Hepatocyte (in vitro differentiated cells): Measurements from ENCODE around the gene DNAH17. TPM values are rescaled to one million over a fixed set of nuclear protein-coding genes. Genes with fewer than 3 reads are reported as not detected.

Source experiments
- DNase-seq: peaks from one replicate; pipeline ENCODE4 v3.0.0-alpha.2; 2016; ENCODE audit warnings: low spot score
- H2AFZ ChIP-seq: fragments of 200-600 bp; sonication (generic); 2 replicates; pipeline ENCODE4 v1.6.0; 2016; ENCODE audit warnings: antibody characterized with exemption, mild to moderate bottlenecking
- H3K27ac ChIP-seq: fragments of 200-600 bp; sonication (generic); 2 replicates; pipeline ENCODE4 v1.5.1; 2016; ENCODE audit warnings: mild to moderate bottlenecking
- H3K27me3 ChIP-seq: fragments of 200-600 bp; sonication (generic); 2 replicates; pipeline ENCODE4 v1.6.1; 2016
- H3K36me3 ChIP-seq: fragments of 200-600 bp; sonication (generic); replicated peaks from 2 replicates; pipeline ENCODE4 v1.5.1; 2016; ENCODE audit warnings: low read depth; ENCODE audit not compliant: insufficient read depth
- H3K4me1 ChIP-seq: fragments of 200-600 bp; sonication (generic); 2 replicates; pipeline ENCODE4 v1.5.1; 2016; ENCODE audit warnings: mild to moderate bottlenecking, moderate library complexity; ENCODE audit not compliant: insufficient read depth
- H3K4me2 ChIP-seq: fragments of 200-600 bp; sonication (generic); 2 replicates; pipeline ENCODE4 v1.6.0; 2016
- H3K4me3 ChIP-seq: fragments of 200-600 bp; sonication (generic); 2 replicates; pipeline ENCODE4 v1.5.1; 2016; ENCODE audit warnings: mild to moderate bottlenecking
- H3K79me2 ChIP-seq: fragments of 200-600 bp; sonication (generic); 2 replicates; pipeline ENCODE4 v1.6.0; 2017; ENCODE audit warnings: mild to moderate bottlenecking
- H3K9me2 ChIP-seq: fragments of 200-600 bp; sonication (generic); replicated peaks from 2 replicates; pipeline ENCODE4 v1.6.0; 2017; ENCODE audit warnings: mild to moderate bottlenecking; ENCODE audit not compliant: insufficient read depth
- H3K9me3 ChIP-seq: fragments of 200-600 bp; sonication (generic); 2 replicates; pipeline ENCODE4 v1.5.1; 2016; ENCODE audit warnings: low read depth, mild to moderate bottlenecking
- H4K20me1 ChIP-seq: fragments of 200-600 bp; sonication (generic); 2 replicates; pipeline ENCODE4 v1.6.0; 2016; ENCODE audit warnings: mild to moderate bottlenecking; ENCODE audit not compliant: insufficient read depth, poor library complexity, severe bottlenecking
- EZH2 ChIP-seq: fragments of 200-600 bp; sonication (generic); IDR thresholded peaks from 2 replicates; pipeline ENCODE4 v1.6.1; 2016; ENCODE audit warnings: antibody characterized with exemption, mild to moderate bottlenecking, borderline replicate concordance
- EZH2phosphoT487 ChIP-seq: fragments of 200-600 bp; sonication (generic); IDR thresholded peaks from one replicate; pipeline ENCODE4 v1.6.1; 2018; ENCODE audit warnings: antibody characterized with exemption, mild to moderate bottlenecking, low read depth, moderate library complexity; ENCODE audit not compliant: unreplicated experiment, severe bottlenecking
- WGBS: methylation state at CpG from one replicate; pipeline ENCODE4 v1.1.6; 2016; ENCODE audit warnings: low lambda C conversion rate; ENCODE audit errors: missing lambda C conversion rate; 5-methylcytosine and 5-hydroxymethylcytosine counted together
- polyA plus RNA-seq: library from polyadenylated mRNA; unstranded; fragments of >200 nt; fragmentation: Nextera tagmentation; extraction: Ambion mirVana; gene quantifications from 2 replicates; pipeline ENCODE4 v1.2.1, GENCODE V29; 2016
- total RNA-seq: library from RNA; depleted of rRNA; stranded (reverse); fragments of >200 nt; gene quantifications from 2 replicates; pipeline ENCODE4 v1.2.3, GENCODE V29; 2014
- TF ChIP-seq, protein P1 (sequence below): fragments of 200-600 bp; sonication (generic); IDR thresholded peaks from 2 replicates; pipeline ENCODE4 v1.5.1; 2016; ENCODE audit warnings: antibody characterized with exemption, mild to moderate bottlenecking; ENCODE audit not compliant: poor library complexity

Gene DNAH17
- total and polyA plus RNA-seq, 2 experiments from 2014 or later = 0.20 to 1.5 TPM

DNA sequence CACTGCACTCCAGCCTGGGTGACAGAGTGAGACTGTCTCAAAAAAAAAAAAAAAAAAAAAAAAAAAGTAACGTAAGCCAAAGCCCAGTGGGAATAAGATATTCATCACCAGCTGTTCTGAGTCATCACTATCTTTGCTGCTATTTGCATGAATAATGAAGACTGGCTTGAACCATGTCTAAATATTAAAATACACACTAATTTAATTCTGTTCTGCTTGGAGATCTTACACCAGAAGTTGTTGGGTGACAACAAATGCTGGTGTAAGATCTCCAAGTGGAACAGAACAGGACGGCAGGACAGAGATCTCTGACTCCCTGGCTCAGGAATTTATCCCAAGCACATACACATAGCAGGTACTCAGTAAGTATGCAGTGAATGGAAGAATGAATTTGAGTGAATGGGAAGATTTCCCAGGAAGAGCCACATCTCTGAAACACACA lies 19.6 kb downstream of the DNAH17 start:
- no peak overlapping the region for H3K4me3 ChIP-seq
- H3K27me3 ChIP-seq = no peaks in the 10 kb centered on the region
- no peaks in the 10 kb centered on the region for H3K9me2 ChIP-seq
- no peak overlapping the region for H3K4me2 ChIP-seq
- H4K20me1 ChIP-seq = no peaks in the 10 kb centered on the region
- WGBS = 51% methylated on average over 2 of the region's 2 CpGs
- no peaks in the 10 kb centered on the region for H3K79me2 ChIP-seq
- H3K36me3 ChIP-seq = no peaks in the 10 kb centered on the region
- TF ChIP-seq EZH2phosphoT487 (no peak), EZH2 (no peak)
- TF ChIP-seq, protein P1, sequence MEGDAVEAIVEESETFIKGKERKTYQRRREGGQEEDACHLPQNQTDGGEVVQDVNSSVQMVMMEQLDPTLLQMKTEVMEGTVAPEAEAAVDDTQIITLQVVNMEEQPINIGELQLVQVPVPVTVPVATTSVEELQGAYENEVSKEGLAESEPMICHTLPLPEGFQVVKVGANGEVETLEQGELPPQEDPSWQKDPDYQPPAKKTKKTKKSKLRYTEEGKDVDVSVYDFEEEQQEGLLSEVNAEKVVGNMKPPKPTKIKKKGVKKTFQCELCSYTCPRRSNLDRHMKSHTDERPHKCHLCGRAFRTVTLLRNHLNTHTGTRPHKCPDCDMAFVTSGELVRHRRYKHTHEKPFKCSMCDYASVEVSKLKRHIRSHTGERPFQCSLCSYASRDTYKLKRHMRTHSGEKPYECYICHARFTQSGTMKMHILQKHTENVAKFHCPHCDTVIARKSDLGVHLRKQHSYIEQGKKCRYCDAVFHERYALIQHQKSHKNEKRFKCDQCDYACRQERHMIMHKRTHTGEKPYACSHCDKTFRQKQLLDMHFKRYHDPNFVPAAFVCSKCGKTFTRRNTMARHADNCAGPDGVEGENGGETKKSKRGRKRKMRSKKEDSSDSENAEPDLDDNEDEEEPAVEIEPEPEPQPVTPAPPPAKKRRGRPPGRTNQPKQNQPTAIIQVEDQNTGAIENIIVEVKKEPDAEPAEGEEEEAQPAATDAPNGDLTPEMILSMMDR = no peak
- no peak for DNase-seq
- no peak overlapping the region for H3K27ac ChIP-seq
- no peaks in the 10 kb centered on the region for H3K9me3 ChIP-seq
- H3K4me1 ChIP-seq = no peaks in the 10 kb centered on the region
- H2AFZ ChIP-seq = no peak overlapping the region

DNA sequence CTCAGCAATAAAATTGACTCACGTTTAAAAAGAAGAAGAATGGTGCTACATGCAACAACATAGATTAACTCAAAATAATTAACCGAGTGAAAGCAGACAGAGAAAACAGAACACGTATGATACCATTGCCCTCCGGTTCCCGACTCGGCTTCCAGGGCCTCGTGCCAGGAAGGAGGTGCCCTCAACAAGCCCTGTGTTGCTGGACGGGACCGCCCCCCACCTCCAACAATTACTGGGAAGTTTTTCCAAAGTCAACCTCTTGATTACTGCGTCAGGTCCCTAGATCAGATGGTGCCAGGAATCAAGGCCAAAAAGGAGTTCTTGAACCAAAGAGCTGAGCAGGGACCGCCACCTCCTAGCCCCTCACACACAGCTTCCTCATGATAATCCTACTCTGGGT lies 20.4 kb downstream of the DNAH17 start:
- no peaks in the 10 kb centered on the region for H3K79me2 ChIP-seq
- H3K27me3 ChIP-seq = no peaks in the 10 kb centered on the region
- H3K27ac ChIP-seq = no peak overlapping the region
- 95% methylated on average over 11 of the region's 11 CpGs for WGBS
- no peak overlapping the region for H2AFZ ChIP-seq
- H3K9me2 ChIP-seq = no peaks in the 10 kb centered on the region
- no peaks in the 10 kb centered on the region for H4K20me1 ChIP-seq
- H3K4me2 ChIP-seq = no peak overlapping the region
- DNase-seq = no peak
- no peaks in the 10 kb centered on the region for H3K9me3 ChIP-seq
- no peaks in the 10 kb centered on the region for H3K4me1 ChIP-seq
- no peaks in the 10 kb centered on the region for H3K36me3 ChIP-seq
- TF ChIP-seq, protein P1 = no peak
- no peak for TF ChIP-seq EZH2phosphoT487
- TF ChIP-seq EZH2 = no peak
- no peak overlapping the region for H3K4me3 ChIP-seq

DNA sequence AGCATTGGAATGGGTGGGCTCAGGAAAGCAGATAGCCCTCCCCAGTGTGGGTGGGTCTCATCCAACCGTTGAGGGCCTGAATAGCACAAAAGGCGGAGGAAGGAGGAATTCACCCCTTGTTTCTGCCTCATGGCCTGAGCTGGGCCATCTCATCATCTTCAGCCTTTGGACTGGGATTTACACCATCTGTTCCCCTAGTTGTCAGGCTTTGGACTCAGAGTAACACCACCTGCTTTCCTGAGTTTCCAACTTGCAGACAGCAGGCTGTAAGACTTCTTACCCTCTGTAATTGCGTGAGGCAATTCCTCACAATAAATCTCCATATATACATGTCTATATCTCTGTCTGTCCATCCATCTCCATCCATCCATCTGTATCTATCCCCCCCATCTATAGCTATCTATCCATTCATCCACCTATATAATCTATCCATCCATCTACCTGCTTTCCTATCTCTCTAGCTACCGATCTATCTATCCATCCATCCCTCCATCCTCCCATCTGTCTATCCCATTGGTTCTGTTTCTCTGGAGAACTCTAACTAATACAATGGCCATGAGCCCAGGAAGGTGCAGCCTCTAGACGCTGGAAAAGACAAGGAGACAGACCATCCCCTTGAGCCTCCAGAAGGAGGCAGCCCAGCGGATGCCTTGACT lies 21.3 kb downstream of the DNAH17 start:
- H3K4me2 ChIP-seq = no peak overlapping the region
- H3K4me3 ChIP-seq = no peak overlapping the region
- no peak for TF ChIP-seq EZH2
- no peak overlapping the region for H2AFZ ChIP-seq
- H3K9me2 ChIP-seq = no peaks in the 10 kb centered on the region
- H3K4me1 ChIP-seq = no peaks in the 10 kb centered on the region
- H4K20me1 ChIP-seq = no peaks in the 10 kb centered on the region
- no peaks in the 10 kb centered on the region for H3K9me3 ChIP-seq
- H3K27ac ChIP-seq = no peak overlapping the region
- WGBS = 86% methylated on average over 6 of the region's 6 CpGs
- H3K27me3 ChIP-seq = no peaks in the 10 kb centered on the region
- no peaks in the 10 kb centered on the region for H3K36me3 ChIP-seq
- no peak for DNase-seq
- H3K79me2 ChIP-seq = no peaks in the 10 kb centered on the region

DNA sequence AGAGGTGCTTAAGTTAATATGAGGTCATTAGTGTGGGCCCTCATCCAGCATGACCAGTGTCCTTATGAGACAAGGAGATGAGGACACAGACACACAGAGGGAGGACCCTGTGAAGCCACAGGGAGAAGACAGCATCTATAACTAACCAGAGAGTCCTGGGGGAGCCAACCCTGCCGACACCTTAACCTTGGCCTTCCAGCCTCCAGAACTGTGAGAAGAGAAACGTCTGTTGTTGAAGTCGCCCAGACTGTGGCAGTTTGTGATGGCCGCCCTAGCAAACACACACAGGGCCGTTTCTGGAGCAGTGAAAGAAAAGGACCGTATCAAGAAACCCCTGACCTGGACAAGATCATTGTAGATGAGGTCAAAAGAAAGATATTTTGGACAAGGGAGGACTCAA lies 26.7 kb downstream of the DNAH17 start:
- WGBS = 88% methylated on average over 6 of the region's 6 CpGs
- no peak overlapping the region for H3K4me2 ChIP-seq
- no peak overlapping the region for H3K27ac ChIP-seq
- H3K9me3 ChIP-seq = no peaks in the 10 kb centered on the region
- H3K4me3 ChIP-seq = no peak overlapping the region
- no peaks in the 10 kb centered on the region for H3K79me2 ChIP-seq
- no peak overlapping the region for H2AFZ ChIP-seq
- H3K9me2 ChIP-seq = no peaks in the 10 kb centered on the region
- TF ChIP-seq EZH2 (no peak), EZH2phosphoT487 (no peak)
- TF ChIP-seq, protein P1 = no peak
- H3K36me3 ChIP-seq = no peaks in the 10 kb centered on the region
- H4K20me1 ChIP-seq = no peaks in the 10 kb centered on the region
- no peak for DNase-seq
- no peaks in the 10 kb centered on the region for H3K27me3 ChIP-seq
- no peaks in the 10 kb centered on the region for H3K4me1 ChIP-seq
